ENCODE measurements around the gene PTGR3. TPM values are rescaled to one million over a fixed set of nuclear protein-coding genes. Genes with fewer than 3 reads are reported as not detected.

The PTGR3 gene
- total and polyA plus RNA-seq, 2 of the 8 experiments (the other 6 are each of a cell fraction or from before 2014, with no cell fraction given) = 2.0 to 3.6 TPM

DNA sequence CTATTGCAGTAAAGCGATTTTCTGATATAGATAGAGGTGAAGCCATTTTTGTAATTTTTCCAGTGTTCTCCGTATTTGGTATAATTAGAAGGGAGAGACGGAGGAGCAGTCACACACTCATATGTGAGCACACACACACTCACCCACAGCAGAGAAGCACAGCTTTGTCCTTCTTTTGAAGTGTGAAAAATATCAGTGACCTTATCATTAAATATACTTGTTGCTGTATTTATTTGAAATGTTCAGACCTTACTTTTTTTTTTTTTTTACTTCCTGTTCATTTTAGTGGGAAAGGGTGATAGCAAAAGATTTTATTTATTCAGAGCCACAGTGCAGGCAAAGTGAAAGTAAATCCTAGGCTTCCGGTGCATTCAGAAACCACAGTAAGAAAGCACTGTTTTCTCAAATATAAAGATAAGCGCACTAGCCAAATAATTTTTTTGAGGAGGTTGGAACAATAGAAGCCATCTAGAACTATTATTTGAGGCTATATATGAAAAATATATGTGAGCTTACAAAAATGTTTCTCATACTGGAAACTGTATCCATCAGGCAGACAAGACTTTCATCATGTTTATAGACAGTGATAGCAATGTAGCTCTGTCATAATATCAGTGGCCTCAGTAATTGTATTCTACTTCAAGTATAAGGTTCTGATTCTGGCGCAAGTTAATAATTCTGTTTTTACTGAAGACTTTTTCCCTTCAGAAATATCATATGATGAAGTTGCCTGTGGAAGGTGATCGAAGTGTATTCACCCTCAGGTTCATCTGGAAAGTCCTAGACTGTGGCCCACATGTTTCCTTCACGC, 38.9 kb upstream of the PTGR3 start:
- Histone ChIP-seq H3K14ac (ENCODE audit: insufficient read length) (no peak overlapping the region), H3K4ac (replicated peaks; ENCODE audit: insufficient read length, low read depth, low read length) (no peak overlapping the region), H3K79me2 (ENCODE audit: control insufficient read depth in 1 of 2, insufficient read depth in 2 of 2, low read length in 2 of 2) (no peaks in the 10 kb centered on the region), H4K91ac (replicated peaks; ENCODE audit: insufficient read length, low read length) (no peak overlapping the region), H4K20me1 (replicated peaks in 1 of 2; ENCODE audit: control insufficient read depth in 1 of 2, insufficient read depth in 2 of 2, low read length in 2 of 2) (no peaks in the 10 kb centered on the region), H2BK15ac (ENCODE audit: low read length) (no peak overlapping the region), H3K27ac (ENCODE audit: low read depth, low read length) (no peak overlapping the region), H4K5ac (ENCODE audit: insufficient read length, low read depth, low read length) (no peak overlapping the region), H2BK5ac (ENCODE audit: low read depth, low read length) (no peak overlapping the region), H3K79me1 (ENCODE audit: low read depth, low read length) (no peaks in the 10 kb centered on the region), H3K18ac (ENCODE audit: extremely low read depth, low read length) (no peak overlapping the region), H2BK12ac (ENCODE audit: low read depth, low read length) (no peak overlapping the region), H3K9ac (replicated peaks in 1 of 4; ENCODE audit: extremely low read depth in 1 of 4, low read depth in 3 of 4, low read length in 3 of 4) (no peak overlapping the region), H3K36me3 (ENCODE audit: control insufficient read depth in 2 of 4, insufficient read depth in 4 of 4, low read length in 3 of 4) (no peaks in the 10 kb centered on the region), H3K56ac (replicated peaks; ENCODE audit: insufficient read length, low read depth, low read length) (no peak overlapping the region), H3K4me1 (replicated peaks in 1 of 4; ENCODE audit: control insufficient read depth in 3 of 4, insufficient read depth in 4 of 4, low read length in 3 of 4) (no peaks in the 10 kb centered on the region; a peak in 1 of 7 replicates), H2AK5ac (ENCODE audit: low read depth, low read length) (no peak overlapping the region), H2AFZ (ENCODE audit: low read length) (no peak overlapping the region), H3K4me3 (ENCODE audit: extremely low read depth in 1 of 4, insufficient read depth in 2 of 4, low read depth in 3 of 4, low read length in 4 of 4) (no peak overlapping the region), H2BK20ac (ENCODE audit: low read length) (no peak overlapping the region), H2BK120ac (replicated peaks; ENCODE audit: low read depth, low read length) (no peak overlapping the region), H3K23me2 (ENCODE audit: low read depth, low read length) (no peaks in the 10 kb centered on the region), H3K4me2 (ENCODE audit: insufficient read depth in 1 of 2, low read depth in 2 of 2, low read length in 2 of 2) (no peak overlapping the region), H3K27me3 (replicated peaks in 1 of 4; ENCODE audit: control insufficient read depth in 3 of 4, extremely low read depth in 1 of 4, insufficient read depth in 3 of 4, low read length in 3 of 4) (no peaks in the 10 kb centered on the region), H4K8ac (ENCODE audit: extremely low read depth, insufficient read depth, low read length) (no peak overlapping the region), H3K9me3 (ENCODE audit: insufficient read depth in 2 of 2, low read depth in 1 of 2, low read length in 1 of 2) (no peaks in the 10 kb centered on the region), H3K23ac (ENCODE audit: insufficient read length) (no peak overlapping the region)
- 92% methylated on average over 8 of the region's 8 CpGs; no CpG with 5 or more reads in 1 of the 2 experiments for WGBS, 2 experiments (ENCODE audit: extremely low coverage in 1 of 2, insufficient coverage in 1 of 2, insufficient read length in 1 of 2, insufficient replicate concordance in 2 of 2, low coverage in 1 of 2, low lambda C conversion rate in 2 of 2, missing lambda C conversion rate in 1 of 2)
- POLR2A ChIA-PET (ENCODE audit: partially characterized antibody) = no interaction called here
- CTCF ChIA-PET (ENCODE audit: partially characterized antibody) = no interaction called here
- FAIRE-seq (no peak), DNase-seq (ENCODE audit: low read depth in 1 of 2, low spot score in 2 of 2) (no peak)

Measured in H1 (cell line).